IPS-18a (cell line): ENCODE results near the gene ATP6V0A1.

Experiments
- H3K27ac ChIP-seq: one replicate; pipeline ENCODE4 v1.5.1; 2013; ENCODE audit warnings: low read length
- H3K27me3 ChIP-seq: one replicate; pipeline ENCODE4 v1.6.1; 2013; ENCODE audit warnings: mild to moderate bottlenecking, low read length; ENCODE audit not compliant: control insufficient read depth, insufficient read depth
- H3K36me3 ChIP-seq: one replicate; pipeline ENCODE4 v1.6.1; 2013; ENCODE audit warnings: low read depth, low read length; ENCODE audit not compliant: control insufficient read depth
- H3K4me1 ChIP-seq: one replicate; pipeline ENCODE4 v1.6.1; 2013; ENCODE audit warnings: low read depth, low read length; ENCODE audit not compliant: control insufficient read depth
- H3K4me3 ChIP-seq: one replicate; pipeline ENCODE4 v1.5.1; 2013; ENCODE audit warnings: low read length
- H3K9ac ChIP-seq: one replicate; pipeline ENCODE4 v1.6.1; 2013; ENCODE audit warnings: mild to moderate bottlenecking, low read length, moderate library complexity
- H3K9me3 ChIP-seq: one replicate; pipeline ENCODE4 v1.6.1; 2013; ENCODE audit warnings: low read depth, low read length; ENCODE audit not compliant: control insufficient read depth

Gene ATP6V0A1

DNA sequence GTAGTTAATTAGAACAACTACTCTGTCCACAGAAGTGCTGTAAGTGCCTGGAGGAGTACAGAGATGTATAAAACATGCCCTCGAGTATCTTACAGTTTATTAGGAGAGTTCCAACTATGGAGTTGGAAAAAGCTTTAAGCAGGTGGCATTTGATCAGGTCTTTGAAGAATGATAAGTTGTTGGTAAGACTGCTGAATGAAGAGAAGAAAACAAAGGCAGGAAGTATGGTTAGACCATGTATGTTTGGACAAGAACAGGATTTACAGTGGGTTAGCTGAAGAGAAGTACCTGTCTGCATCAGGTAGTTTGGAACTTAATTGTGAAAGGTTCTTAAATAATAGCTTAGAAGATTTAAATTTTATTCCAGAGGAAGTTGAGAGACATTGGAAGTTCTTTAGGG lies 29.4 kb downstream of the ATP6V0A1 start:
- H3K27me3 ChIP-seq, result no peaks in the 10 kb centered on the region
- no peak overlapping the region for H3K9ac ChIP-seq
- H3K36me3 ChIP-seq, result peaks cover 49% of the 10 kb centered on the region
- no peak overlapping the region for H3K4me3 ChIP-seq
- H3K9me3 ChIP-seq, result no peaks in the 10 kb centered on the region
- no peak overlapping the region for H3K27ac ChIP-seq
- H3K4me1 ChIP-seq, result no peaks in the 10 kb centered on the region

DNA sequence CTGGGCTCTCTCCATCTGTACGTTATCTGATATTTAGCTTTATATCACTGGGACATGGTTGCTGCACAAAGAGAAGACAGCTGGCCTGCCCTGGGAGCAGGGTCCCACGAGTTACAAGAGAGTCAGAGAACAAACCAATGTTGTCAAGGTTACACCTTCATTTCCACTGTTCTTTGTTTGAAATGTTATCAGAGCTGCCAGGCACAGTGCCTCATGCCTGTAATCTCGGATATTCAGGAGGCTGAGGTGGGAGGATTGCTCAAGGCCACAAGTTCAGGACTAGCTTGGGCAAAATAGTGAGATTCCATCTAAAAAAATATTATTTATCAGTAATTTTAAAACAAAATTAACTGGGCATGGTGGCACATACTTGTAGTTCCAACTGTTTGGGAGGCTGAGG lies 34.6 kb downstream of the ATP6V0A1 start:
- no peaks in the 10 kb centered on the region for H3K27me3 ChIP-seq
- no peaks in the 10 kb centered on the region for H3K4me1 ChIP-seq
- H3K27ac ChIP-seq, result no peak overlapping the region
- H3K36me3 ChIP-seq, result peaks cover 43% of the 10 kb centered on the region
- no peaks in the 10 kb centered on the region for H3K9me3 ChIP-seq
- H3K4me3 ChIP-seq, result no peak overlapping the region
- H3K9ac ChIP-seq, result no peak overlapping the region

DNA sequence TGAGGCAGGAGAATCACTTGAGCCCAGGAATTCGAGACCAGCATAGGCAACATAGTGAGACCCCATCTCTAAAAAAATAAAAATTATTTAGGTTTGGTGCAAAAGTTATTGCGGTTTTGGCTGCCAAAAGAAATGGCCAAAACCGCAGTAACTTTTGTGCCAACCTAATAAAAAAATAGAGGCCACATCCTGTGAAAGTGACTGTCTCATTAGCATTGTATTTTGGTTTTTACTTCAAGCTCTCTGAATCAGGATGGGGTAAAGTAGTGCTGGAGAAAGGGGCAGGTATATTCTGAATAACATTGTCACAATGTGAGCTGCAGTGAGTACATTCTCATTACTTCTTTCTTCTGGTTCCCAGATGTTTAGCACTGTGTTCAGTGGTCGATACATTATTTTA lies 36.0 kb downstream of the ATP6V0A1 start:
- Histone ChIP-seq H3K36me3 (peaks cover 38% of the 10 kb centered on the region), H3K9ac (no peak overlapping the region)

DNA sequence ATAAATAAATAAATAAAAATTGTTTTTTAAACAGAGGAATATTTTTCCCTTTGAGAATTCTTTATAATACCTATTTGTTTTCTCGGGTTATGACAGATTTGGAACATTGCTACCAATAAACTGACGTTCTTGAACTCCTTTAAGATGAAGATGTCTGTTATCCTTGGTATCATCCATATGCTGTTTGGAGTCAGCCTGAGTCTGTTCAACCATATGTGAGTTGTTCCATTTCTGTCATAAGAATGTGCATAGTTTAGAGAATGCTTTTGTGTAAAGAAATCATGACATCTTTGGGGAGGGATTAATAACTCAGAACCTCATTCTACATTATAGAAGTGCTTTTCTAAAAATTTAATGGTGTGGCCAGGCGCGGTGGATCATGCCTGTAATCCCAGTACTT lies 40.1 kb downstream of the ATP6V0A1 start:
- H3K4me3 ChIP-seq, result no peak overlapping the region
- no peaks in the 10 kb centered on the region for H3K4me1 ChIP-seq
- H3K36me3 ChIP-seq, result peaks cover 57% of the 10 kb centered on the region
- H3K27ac ChIP-seq, result no peak overlapping the region
- no peak overlapping the region for H3K9ac ChIP-seq
- no peaks in the 10 kb centered on the region for H3K27me3 ChIP-seq
- no peaks in the 10 kb centered on the region for H3K9me3 ChIP-seq

More for the DNA sequence above, 36.0 kb downstream of the ATP6V0A1 start:
- Histone ChIP-seq H3K9me3 (no peaks in the 10 kb centered on the region), H3K27ac (no peak overlapping the region), H3K4me3 (no peak overlapping the region), H3K27me3 (no peaks in the 10 kb centered on the region), H3K4me1 (no peaks in the 10 kb centered on the region)

DNA sequence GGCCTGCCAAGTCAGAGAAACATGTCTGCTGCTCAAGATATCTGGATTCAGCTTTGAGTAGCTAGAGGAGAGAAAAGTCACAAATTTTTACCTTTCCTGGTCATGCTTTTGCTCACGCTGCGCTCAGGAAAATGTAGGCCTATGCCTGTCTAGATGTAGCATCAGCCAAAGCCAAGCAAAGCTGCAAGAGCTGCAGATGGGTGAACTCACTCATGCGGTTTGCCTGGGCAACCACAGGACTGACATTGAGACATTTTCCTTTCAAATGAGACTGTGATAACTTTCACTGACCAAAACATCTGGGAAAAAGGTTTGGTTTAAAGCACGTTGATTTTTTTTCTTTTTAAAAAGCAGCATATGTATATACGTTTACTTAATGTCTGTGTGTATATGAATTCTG lies 43.4 kb downstream of the ATP6V0A1 start:
- Histone ChIP-seq H3K9me3 (no peaks in the 10 kb centered on the region), H3K4me1 (no peaks in the 10 kb centered on the region), H3K27me3 (no peaks in the 10 kb centered on the region), H3K27ac (no peak overlapping the region), H3K4me3 (no peak overlapping the region), H3K9ac (no peak overlapping the region), H3K36me3 (peaks cover 43% of the 10 kb centered on the region)

DNA sequence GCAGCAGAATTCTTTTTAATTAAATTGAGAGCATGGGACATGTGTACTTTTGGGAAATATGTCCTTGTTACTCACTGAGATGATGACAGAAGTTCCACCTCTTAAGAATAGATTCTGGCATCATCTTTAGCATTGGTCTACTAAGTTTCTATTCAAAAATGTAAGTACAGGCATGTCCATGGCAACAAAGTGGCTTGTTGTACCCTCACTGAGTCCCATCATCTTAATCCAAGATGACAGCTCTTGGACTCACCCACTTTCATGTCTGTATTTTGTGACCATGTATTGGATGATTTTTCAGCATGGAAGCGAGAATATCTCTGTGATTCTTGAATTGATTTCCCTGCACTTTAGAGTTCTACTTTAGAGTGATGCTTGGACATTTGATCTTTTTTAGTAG lies 44.2 kb downstream of the ATP6V0A1 start:
- H3K4me3 ChIP-seq, result no peak overlapping the region
- H3K27me3 ChIP-seq, result no peaks in the 10 kb centered on the region
- H3K36me3 ChIP-seq, result peaks cover 50% of the 10 kb centered on the region
- H3K27ac ChIP-seq, result no peak overlapping the region
- no peaks in the 10 kb centered on the region for H3K9me3 ChIP-seq
- no peak overlapping the region for H3K9ac ChIP-seq
- no peaks in the 10 kb centered on the region for H3K4me1 ChIP-seq

DNA sequence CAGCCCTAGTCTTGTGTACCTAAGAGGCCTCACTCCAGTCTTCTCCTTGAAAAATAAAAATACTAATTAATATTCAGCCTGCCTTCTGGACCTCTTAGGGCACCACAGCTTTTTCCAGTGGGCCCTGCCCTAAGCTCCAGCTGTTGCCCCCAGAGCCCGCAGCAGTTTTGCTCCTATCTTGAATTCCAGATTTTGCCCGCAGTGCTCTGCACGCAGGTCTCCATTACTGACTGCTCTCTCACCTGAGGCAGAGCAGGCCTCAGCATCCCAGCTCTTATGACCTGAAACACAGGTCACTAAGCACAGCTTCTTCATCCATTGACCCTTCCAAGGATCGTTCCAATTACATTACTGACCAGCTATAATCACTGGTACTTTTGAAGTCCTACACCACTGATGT lies 49.0 kb downstream of the ATP6V0A1 start:
- Histone ChIP-seq H3K9me3 (no peaks in the 10 kb centered on the region), H3K27me3 (no peaks in the 10 kb centered on the region), H3K9ac (no peak overlapping the region), H3K4me1 (no peaks in the 10 kb centered on the region), H3K36me3 (peaks cover 37% of the 10 kb centered on the region), H3K27ac (no peak overlapping the region), H3K4me3 (no peak overlapping the region)

DNA sequence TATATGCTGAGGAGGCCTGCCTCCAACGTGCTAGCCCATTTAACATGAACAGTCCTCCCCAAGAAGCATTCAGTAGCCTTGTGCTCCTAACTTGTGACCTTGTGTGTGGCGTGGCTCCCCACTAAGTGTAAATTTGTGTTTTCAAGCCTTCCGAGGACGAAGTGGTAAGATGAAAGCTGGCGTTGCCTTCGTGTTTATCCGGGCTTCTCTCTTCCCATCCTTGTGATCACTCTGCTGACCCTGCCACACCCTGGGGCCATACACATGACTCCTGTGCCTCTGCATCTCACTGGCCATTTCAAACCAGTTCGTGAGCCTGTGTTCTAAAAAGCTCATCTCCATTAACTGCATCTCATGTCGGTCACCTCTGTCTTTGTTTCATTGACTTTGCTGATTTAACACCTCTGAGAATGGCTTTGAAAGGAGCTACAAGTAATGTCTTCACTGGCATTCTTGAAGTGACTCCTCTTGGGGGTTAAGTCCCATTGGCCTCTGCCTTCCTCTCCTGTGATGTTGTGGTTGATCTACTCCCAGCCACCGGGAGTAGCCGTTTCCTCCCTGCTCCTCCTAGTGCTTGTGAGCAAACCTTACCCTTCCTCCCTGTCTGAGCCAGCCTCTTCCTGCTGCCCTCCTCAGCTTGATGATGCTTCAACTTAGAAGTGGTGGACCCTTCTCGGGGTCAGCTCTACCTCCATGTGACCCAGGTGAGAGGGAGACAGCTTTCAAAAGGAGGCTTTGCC lies 49.9 kb downstream of the ATP6V0A1 start:
- H3K27me3 ChIP-seq, result no peaks in the 10 kb centered on the region
- H3K9me3 ChIP-seq, result no peaks in the 10 kb centered on the region
- H3K4me3 ChIP-seq, result no peak overlapping the region
- H3K9ac ChIP-seq, result no peak overlapping the region
- H3K36me3 ChIP-seq, result peaks cover 30% of the 10 kb centered on the region
- no peaks in the 10 kb centered on the region for H3K4me1 ChIP-seq
- H3K27ac ChIP-seq, result no peak overlapping the region

DNA sequence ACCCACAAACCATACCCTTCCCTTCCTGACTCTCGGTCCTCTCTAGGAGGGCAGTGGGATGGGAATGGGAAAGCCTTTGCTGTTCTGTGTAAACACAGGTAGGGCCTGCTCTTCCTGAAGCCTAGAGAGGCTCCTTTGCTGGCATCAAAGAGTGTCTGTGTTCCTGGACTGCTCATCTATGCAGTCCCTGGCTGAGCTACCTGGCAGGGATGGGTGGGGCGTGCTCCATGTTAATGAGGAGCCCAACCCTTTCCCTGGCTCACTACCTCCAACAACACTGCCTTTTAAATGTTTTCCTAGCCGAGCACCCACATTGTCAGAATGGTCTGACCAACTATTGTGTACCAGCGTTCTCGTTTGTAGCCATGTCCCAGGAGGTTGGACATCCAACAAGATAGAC lies 50.7 kb downstream of the ATP6V0A1 start:
- no peak overlapping the region for H3K27ac ChIP-seq
- no peaks in the 10 kb centered on the region for H3K27me3 ChIP-seq
- H3K36me3 ChIP-seq, result peaks cover 29% of the 10 kb centered on the region
- H3K4me3 ChIP-seq, result no peak overlapping the region
- H3K4me1 ChIP-seq, result no peaks in the 10 kb centered on the region
- H3K9me3 ChIP-seq, result no peaks in the 10 kb centered on the region
- no peak overlapping the region for H3K9ac ChIP-seq

DNA sequence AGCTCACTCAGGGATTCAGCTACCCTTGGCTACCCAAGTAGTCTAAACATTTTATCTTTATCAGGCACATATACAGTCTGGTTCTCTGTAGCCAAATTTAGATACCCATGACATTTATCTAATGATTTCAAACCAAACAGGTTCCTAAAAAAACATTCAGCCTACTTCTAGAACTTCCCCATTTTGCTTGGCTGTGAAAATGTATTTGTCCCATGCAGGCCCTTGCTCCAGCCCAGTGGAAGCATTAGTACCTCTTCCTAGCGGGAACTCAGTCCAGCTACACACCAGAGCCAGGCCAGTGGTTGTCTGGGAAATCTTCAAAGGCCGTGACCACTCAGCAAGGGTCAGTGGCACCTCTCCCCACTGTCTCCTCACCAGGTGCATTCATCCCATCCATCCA lies 51.2 kb downstream of the ATP6V0A1 start:
- Histone ChIP-seq H3K27ac (no peak overlapping the region), H3K27me3 (no peaks in the 10 kb centered on the region), H3K9me3 (no peaks in the 10 kb centered on the region), H3K9ac (no peak overlapping the region), H3K4me3 (no peak overlapping the region), H3K36me3 (peaks cover 29% of the 10 kb centered on the region), H3K4me1 (no peaks in the 10 kb centered on the region)

DNA sequence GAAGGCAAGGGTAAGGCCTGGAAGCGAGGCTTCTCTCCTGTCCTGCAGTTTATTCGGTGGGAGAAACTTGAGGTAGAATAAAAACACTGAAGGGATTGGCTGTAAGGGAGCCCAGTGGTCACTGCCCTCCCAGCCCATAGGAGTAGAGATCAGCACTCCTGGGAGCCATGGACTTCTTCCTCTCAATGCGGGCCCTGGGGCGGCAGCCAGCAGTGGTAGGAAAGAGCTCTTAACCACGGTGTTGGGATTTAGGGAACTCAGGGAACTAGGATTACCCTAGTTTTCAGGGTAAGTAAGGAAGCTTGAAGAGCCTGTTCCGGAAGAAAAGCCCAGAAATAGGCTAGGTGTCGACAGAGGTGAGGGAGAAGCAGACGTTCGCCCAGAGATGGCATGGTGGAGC lies 53.6 kb downstream of the ATP6V0A1 start:
- H3K27ac ChIP-seq, result no peak overlapping the region
- no peak overlapping the region for H3K4me3 ChIP-seq
- H3K36me3 ChIP-seq, result peaks cover 23% of the 10 kb centered on the region
- no peaks in the 10 kb centered on the region for H3K4me1 ChIP-seq
- no peaks in the 10 kb centered on the region for H3K27me3 ChIP-seq
- no peak overlapping the region for H3K9ac ChIP-seq
- no peaks in the 10 kb centered on the region for H3K9me3 ChIP-seq

DNA sequence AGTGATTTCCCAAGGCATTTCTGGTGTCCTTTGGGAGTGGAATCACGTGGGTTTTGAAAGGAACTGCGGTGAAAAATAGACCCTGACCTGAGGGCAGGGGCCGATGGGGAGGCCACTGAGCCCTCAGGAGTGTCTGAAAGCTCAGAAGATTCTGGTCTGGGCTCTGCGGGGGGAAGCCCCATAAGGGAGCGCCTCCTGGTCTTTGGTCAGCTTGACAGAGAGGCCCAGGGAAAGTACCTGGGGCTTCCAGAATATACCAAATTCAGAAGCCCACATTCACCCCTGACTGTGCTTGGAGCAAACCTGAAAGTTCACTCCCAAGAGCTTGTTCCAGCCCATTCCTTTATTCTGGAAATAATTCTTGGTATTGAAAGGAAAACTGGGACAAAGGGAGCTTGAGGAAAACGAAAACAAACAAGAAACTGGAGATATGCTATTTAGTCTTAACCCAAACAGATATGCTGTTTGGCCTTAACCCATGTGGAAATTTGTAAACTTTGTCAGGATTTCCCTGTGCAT lies 54.1 kb downstream of the ATP6V0A1 start:
- H3K9me3 ChIP-seq, result no peaks in the 10 kb centered on the region
- no peaks in the 10 kb centered on the region for H3K4me1 ChIP-seq
- H3K4me3 ChIP-seq, result no peak overlapping the region
- H3K36me3 ChIP-seq, result peaks cover 18% of the 10 kb centered on the region
- no peak overlapping the region for H3K9ac ChIP-seq
- no peak overlapping the region for H3K27ac ChIP-seq
- no peaks in the 10 kb centered on the region for H3K27me3 ChIP-seq
